22Rv1 (cell line): ENCODE data around the gene PRKD1.

Experiments
- H3K27ac ChIP-seq: fragments of 450-650 bp; 2 replicates; pipeline ENCODE4 v1.5.1; 2017
- ZFX ChIP-seq: fragments of 450-650 bp; IDR thresholded peaks from 2 replicates; pipeline ENCODE4 v1.6.1; 2017; ENCODE audit warnings: antibody characterized with exemption, borderline replicate concordance
- TF ChIP-seq, protein P1 (sequence below): fragments of 450-650 bp; IDR thresholded peaks from 2 replicates; pipeline ENCODE4 v1.5.1; 2017; ENCODE audit warnings: mild to moderate bottlenecking

PRKD1 gene

DNA sequence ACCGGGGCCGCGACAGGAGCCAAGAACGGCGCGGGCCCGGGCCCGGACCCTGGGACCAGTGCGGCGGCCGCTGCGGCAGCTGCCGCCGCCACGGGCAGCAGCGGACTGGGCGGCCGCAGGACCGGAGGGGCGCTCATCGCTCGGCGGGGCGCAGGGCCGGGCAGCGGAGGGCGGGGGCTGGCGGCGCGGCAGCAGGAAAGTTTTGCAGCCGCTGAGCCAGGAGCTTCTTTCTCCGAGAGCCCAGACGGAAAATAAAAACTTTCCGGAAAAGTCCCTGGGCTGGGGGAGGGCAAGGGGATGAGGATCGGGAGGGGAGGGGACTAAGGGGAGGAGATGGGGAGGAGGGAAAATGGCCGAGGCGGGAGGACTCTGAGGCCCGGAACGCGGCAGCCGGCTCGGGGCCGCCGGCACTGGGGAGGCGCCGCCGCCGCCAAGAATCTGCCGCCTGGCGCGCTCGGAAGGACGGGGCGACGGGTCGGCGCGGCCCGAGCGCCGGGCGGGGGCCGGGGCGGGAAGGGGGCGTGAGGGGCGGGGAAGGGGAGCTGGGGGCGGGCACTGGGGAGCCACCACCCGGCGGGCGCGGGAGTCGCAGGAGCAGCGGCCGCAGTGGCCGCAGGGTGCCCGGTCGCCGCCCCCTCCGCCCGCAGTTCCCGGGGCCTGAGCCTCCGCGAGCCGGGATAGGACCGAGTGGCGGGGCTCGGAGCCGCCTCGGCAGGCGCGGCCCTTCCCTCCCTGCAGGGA lies at the start of gene PRKD1:
TSS of gene PRKD1 (minus strand) at position 472 of the 741 bp plus-strand sequence.
- TF ChIP-seq, protein P1, sequence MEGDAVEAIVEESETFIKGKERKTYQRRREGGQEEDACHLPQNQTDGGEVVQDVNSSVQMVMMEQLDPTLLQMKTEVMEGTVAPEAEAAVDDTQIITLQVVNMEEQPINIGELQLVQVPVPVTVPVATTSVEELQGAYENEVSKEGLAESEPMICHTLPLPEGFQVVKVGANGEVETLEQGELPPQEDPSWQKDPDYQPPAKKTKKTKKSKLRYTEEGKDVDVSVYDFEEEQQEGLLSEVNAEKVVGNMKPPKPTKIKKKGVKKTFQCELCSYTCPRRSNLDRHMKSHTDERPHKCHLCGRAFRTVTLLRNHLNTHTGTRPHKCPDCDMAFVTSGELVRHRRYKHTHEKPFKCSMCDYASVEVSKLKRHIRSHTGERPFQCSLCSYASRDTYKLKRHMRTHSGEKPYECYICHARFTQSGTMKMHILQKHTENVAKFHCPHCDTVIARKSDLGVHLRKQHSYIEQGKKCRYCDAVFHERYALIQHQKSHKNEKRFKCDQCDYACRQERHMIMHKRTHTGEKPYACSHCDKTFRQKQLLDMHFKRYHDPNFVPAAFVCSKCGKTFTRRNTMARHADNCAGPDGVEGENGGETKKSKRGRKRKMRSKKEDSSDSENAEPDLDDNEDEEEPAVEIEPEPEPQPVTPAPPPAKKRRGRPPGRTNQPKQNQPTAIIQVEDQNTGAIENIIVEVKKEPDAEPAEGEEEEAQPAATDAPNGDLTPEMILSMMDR = peak; percentile 42
- no peak for TF ChIP-seq ZFX
- H3K27ac ChIP-seq = peak within 1 kb of the TSS; percentile 52

DNA sequence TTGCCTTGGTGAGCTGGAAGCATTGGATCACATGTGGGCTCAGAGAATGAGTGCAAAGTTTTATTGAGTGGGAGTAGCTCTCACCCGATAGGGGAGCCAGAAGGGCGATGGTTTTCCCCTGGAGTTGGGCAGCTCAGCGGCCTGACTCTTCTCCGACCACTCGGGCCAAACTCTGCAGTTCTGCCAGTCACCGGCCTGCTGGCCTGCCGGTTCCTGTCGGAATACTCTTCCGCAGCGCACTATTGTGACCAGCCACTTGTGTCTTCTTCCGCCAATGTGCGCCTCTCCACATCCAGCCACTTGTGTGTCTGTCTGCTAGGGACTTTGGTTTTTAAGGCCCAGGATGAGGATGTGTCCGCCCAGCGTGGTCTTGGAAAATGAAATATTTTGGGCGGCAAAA lies 43.5 kb upstream of the PRKD1 start:
- no peak for TF ChIP-seq ZFX
- H3K27ac ChIP-seq = no peak overlapping the region

DNA sequence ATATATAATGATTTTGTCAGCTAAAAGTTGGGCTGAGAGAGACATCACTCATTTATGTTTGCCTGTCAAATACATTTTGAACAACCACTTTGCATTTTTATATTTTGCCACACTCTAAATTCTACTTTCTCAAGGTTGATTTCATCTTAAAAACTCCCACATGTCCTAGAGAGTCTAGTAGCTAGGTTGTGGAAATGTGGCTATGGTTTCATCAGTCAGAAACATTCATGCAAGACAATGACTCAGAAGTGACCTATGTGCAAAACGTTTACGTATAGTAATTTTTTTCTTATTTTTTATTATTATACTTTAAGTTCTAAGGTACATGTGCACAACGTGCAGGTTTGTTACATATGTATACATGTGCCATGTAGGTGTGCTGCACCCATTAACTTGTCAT lies 27.4 kb upstream of the PRKD1 start:
- TF ChIP-seq ZFX = no peak
- TF ChIP-seq, protein P1 = no peak
- H3K27ac ChIP-seq = no peak overlapping the region

DNA sequence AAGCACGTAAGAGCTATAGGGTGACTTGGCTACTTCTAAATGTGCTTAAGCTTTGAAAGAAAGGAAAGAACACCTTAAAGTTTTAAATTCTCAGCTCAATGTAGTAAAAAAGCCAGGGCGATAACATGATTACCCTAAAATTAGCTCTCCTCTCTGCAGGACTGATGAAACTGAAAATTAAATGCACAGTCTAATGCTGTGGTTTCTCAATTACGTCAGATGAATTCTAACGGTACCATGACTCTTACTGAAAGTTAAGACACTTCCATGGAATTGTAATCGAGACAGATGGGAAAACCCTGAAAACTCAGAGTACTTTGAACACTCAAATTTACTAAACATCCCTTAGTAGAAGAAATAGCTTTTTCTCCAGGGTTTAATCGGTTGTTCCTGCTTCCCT lies 25.9 kb upstream of the PRKD1 start:
- no peak overlapping the region for H3K27ac ChIP-seq

DNA sequence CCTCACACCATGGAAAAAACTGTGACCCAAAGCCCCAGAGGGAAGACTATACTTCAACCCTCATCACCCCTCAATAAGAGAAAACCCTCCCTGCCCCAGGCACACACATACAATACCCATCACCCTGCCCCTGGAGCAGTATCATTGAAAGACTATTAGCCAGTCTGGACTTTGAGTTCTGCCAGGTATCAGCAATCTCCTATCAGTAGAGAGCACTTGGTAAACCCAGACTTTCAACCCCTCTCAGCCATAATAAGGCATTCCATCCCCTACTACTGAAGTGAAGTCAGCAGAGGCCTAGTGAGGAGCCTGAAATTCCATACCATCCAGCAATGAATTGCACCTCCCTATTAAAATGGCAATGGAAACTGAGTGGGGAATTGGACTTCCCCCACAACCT lies 16.4 kb upstream of the PRKD1 start:
- TF ChIP-seq, protein P1 = no peak
- no peak for TF ChIP-seq ZFX
- no peak overlapping the region for H3K27ac ChIP-seq

More for the DNA sequence above, 25.9 kb upstream of the PRKD1 start:
- TF ChIP-seq, protein P1 = no peak
- TF ChIP-seq ZFX = no peak

DNA sequence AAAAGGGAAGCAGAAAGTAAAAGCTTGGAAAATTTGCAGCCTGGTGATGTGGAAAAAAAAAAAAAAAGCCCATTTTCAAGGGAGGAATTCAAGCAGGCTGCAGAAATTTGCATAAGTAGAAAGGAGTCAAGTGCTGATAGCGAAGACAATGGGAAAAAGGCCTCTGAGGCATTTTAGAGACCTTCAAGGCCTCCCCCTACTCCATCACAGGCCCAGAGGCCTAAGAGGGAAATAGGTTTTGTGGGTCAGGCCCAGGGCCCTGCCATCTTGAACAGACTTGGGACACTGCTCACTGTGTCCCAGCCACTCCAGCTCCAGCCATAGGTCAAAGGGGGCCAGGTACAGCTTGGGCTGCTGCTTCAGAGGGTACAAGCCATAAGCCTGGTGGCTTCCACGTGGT lies 13.8 kb upstream of the PRKD1 start:
- TF ChIP-seq, protein P1 = no peak
- TF ChIP-seq ZFX = no peak
- H3K27ac ChIP-seq = no peak overlapping the region

DNA sequence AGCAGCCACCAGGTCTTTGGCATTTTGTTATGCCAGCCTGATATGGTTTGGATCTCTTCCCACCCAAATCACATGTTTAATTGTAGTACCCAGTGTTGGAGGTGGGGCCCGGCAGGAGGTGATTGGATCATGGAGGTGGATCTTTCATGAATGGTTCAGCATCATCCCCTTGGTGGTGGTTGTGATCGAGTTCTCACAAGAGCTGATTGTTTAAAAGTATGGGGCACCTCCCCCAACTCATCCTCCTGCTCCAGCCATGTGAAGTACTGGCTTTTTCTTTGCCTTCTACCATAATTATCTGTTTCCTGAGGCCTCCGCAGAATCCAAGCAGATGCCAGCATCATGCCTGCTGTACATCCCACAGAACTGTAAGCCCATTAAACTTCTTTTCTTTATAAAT lies 12.8 kb upstream of the PRKD1 start:
- no peak overlapping the region for H3K27ac ChIP-seq
- TF ChIP-seq, protein P1 = no peak
- no peak for TF ChIP-seq ZFX
